Neural progenitor cell (in vitro differentiated cells): ENCODE data around the gene PALS1. TPM values are rescaled to one million over a fixed set of nuclear protein-coding genes. Genes with fewer than 3 reads are reported as not detected.
A peak's percentile ranks its signal among the peaks of the same experiment; 100 is the strongest.
"Not testable (repeated sequence)": the region's sequence is repeated elsewhere in the genome, so short reads cannot be mapped to it uniquely, and the experiment has no call there.

Experiments
- DNase-seq: peaks from one replicate; pipeline ENCODE4 v3.0.0-alpha.2; 2016; ENCODE audit warnings: low spot score
- H2AFZ ChIP-seq: fragments of 200-600 bp; sonication (generic); replicated peaks from 2 replicates; pipeline ENCODE4 v1.6.1; 2016; ENCODE audit warnings: antibody characterized with exemption
- H3F3A ChIP-seq: fragments of 200-600 bp; sonication (generic); 2 replicates; pipeline ENCODE4 v1.6.1; 2016; ENCODE audit warnings: antibody characterized with exemption, low read depth
- H3K27ac ChIP-seq: fragments of 200-600 bp; sonication (generic); 2 replicates; pipeline ENCODE4 v1.5.1; 2016; ENCODE audit warnings: mild to moderate bottlenecking
- H3K27me3 ChIP-seq: fragments of 200-600 bp; sonication (generic); 2 replicates; pipeline ENCODE4 v1.6.1; 2016; ENCODE audit warnings: mild to moderate bottlenecking, moderate library complexity
- H3K36me3 ChIP-seq: fragments of 200-600 bp; sonication (generic); 2 replicates; pipeline ENCODE4 v1.5.1; 2016
- H3K4me1 ChIP-seq: fragments of 200-600 bp; sonication (generic); 2 replicates; pipeline ENCODE4 v1.6.1; 2016; ENCODE audit warnings: mixed run types
- H3K4me2 ChIP-seq: fragments of 200-600 bp; sonication (generic); 2 replicates; pipeline ENCODE4 v1.6.1; 2016
- H3K4me3 ChIP-seq: fragments of 200-600 bp; sonication (generic); 2 replicates; pipeline ENCODE4 v1.5.1; 2016
- H3K79me2 ChIP-seq: fragments of 200-600 bp; sonication (generic); 2 replicates; pipeline ENCODE4 v1.6.1; 2016; ENCODE audit warnings: low read depth
- H3K9ac ChIP-seq: fragments of 200-600 bp; sonication (generic); 2 replicates; pipeline ENCODE4 v1.6.1; 2016
- H3K9me3 ChIP-seq: fragments of 200-600 bp; sonication (generic); 2 replicates; pipeline ENCODE4 v1.5.1; 2016; ENCODE audit warnings: low read depth
- H4K20me1 ChIP-seq: fragments of 200-600 bp; sonication (generic); 2 replicates; pipeline ENCODE4 v1.6.1; 2016; ENCODE audit warnings: low read depth
- H3K27ac Mint-ChIP-seq: 3 replicates; pipeline ENCODE4 v1.8.0; 2021; ENCODE audit warnings: mixed read lengths
- H3K27me3 Mint-ChIP-seq: 2 replicates; pipeline ENCODE4 v1.8.0; 2022; ENCODE audit warnings: low read depth, mild to moderate bottlenecking, inconsistent platforms, moderate library complexity, mixed read lengths; ENCODE audit not compliant: insufficient read depth
- H3K36me3 Mint-ChIP-seq: 3 replicates; pipeline ENCODE4 v1.8.0; 2021; ENCODE audit warnings: mixed read lengths
- H3K4me1 Mint-ChIP-seq: 3 replicates; pipeline ENCODE4 v1.8.0; 2021; ENCODE audit warnings: mixed read lengths
- H3K4me3 Mint-ChIP-seq: 3 replicates; pipeline ENCODE4 v1.8.0; 2021; ENCODE audit warnings: mild to moderate bottlenecking, moderate library complexity, mixed read lengths
- H3K9me3 Mint-ChIP-seq: 3 replicates; pipeline ENCODE4 v1.8.0; 2020; ENCODE audit warnings: mixed read lengths
- EZH2 ChIP-seq: fragments of 200-600 bp; sonication (generic); IDR thresholded peaks from 2 replicates; pipeline ENCODE4 v1.6.1; 2017; ENCODE audit warnings: antibody characterized with exemption, mild to moderate bottlenecking, moderate library complexity
- EZH2phosphoT487 ChIP-seq: fragments of 200-600 bp; sonication (generic); IDR thresholded peaks from 2 replicates; pipeline ENCODE4 v1.6.1; 2017; ENCODE audit warnings: antibody characterized with exemption
- total RNA-seq: library from RNA; depleted of rRNA; stranded (reverse); fragments of >200 nt; gene quantifications from 2 replicates; pipeline ENCODE4 v1.2.3, GENCODE V29; 2015; ENCODE audit warnings: low replicate concordance
- TF ChIP-seq, protein P1 (sequence below): fragments of 200-600 bp; sonication (generic); IDR thresholded peaks from 2 replicates; pipeline ENCODE4 v1.5.1; 2017; ENCODE audit warnings: antibody characterized with exemption, mild to moderate bottlenecking

PALS1 gene
- total RNA-seq, 1 donor from 2014 or later, result 47.0 TPM

DNA sequence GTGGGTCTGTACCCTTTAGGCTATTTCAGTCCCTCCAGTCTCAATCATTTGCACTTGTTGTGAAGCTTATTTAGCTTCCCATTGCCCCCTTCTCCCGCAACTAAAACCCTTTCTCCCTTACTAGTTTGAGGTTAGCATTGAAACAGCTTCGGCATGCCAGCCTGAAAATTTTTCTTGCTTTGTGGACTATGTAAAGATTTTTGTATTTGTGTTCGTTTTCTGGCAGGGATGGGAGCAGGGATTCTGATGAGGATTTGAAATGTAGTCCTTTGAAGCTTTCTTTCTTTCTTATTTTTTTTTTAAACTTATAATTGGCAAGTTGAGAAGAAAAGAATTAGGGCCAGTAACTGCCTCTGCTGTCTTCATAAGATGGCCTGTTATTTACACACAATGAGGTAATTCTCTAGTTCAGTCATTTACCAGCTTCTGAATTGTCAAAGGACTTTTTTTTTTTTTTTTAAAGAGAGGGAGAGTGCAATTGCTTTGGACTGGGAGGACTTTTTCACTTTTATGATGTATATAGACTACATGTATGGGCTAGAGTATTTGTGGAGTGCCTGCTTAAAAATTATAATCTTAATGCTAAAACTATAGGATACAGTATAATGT is 29.0 kb downstream of the PALS1 start:
- Mint-ChIP-seq H3K36me3 (peaks cover 25% of the 10 kb centered on the region), H3K4me1 (peaks cover 47% of the 10 kb centered on the region), H3K9me3 (peaks cover 7% of the 10 kb centered on the region), H3K27me3 (no peaks in the 10 kb centered on the region), H3K4me3 (peak overlapping the region; percentile 77), H3K27ac (peak overlapping the region; percentile 88)
- H3K9me3 ChIP-seq, result no peaks in the 10 kb centered on the region
- peaks cover 40% of the 10 kb centered on the region for H3K4me1 ChIP-seq
- TF ChIP-seq EZH2, result no peak
- TF ChIP-seq EZH2phosphoT487, result no peak
- TF ChIP-seq, protein P1, sequence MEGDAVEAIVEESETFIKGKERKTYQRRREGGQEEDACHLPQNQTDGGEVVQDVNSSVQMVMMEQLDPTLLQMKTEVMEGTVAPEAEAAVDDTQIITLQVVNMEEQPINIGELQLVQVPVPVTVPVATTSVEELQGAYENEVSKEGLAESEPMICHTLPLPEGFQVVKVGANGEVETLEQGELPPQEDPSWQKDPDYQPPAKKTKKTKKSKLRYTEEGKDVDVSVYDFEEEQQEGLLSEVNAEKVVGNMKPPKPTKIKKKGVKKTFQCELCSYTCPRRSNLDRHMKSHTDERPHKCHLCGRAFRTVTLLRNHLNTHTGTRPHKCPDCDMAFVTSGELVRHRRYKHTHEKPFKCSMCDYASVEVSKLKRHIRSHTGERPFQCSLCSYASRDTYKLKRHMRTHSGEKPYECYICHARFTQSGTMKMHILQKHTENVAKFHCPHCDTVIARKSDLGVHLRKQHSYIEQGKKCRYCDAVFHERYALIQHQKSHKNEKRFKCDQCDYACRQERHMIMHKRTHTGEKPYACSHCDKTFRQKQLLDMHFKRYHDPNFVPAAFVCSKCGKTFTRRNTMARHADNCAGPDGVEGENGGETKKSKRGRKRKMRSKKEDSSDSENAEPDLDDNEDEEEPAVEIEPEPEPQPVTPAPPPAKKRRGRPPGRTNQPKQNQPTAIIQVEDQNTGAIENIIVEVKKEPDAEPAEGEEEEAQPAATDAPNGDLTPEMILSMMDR, result no peak
- H2AFZ ChIP-seq, result no peak overlapping the region
- peak overlapping the region; percentile 98 for H3K27ac ChIP-seq
- H4K20me1 ChIP-seq, result peaks cover 16% of the 10 kb centered on the region
- no peaks in the 10 kb centered on the region for H3K27me3 ChIP-seq
- H3K4me3 ChIP-seq, result peak overlapping the region; percentile 30
- peaks cover 34% of the 10 kb centered on the region for H3F3A ChIP-seq
- peak; percentile 24 for DNase-seq
- H3K36me3 ChIP-seq, result no peaks in the 10 kb centered on the region
- H3K4me2 ChIP-seq, result peak overlapping the region; percentile 84
- H3K79me2 ChIP-seq, result peaks cover 71% of the 10 kb centered on the region
- H3K9ac ChIP-seq, result peak overlapping the region; percentile 1

DNA sequence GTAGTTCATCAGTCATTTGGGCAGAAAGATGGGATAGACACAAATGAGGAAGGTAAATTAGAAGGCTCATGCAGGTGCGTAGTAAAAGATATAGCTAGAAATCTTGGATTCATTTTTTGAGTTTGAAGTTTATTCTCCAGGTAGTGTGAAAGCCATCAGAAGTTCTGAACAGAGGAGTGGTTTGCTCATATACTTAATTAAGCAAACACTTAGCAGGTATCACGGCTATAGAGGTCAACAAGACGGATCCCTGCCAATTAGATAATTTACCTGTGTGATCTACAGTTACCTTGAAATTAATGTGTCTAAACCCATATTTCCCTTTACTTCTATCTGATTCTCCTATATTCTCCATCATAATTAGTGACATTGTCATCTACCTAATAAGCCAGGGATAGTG is 29.7 kb downstream of the PALS1 start:
- Histone ChIP-seq H3K4me1 (peaks cover 40% of the 10 kb centered on the region), H3K9me3 (no peaks in the 10 kb centered on the region), H3K9ac (peak overlapping the region; percentile 1), H2AFZ (no peak overlapping the region), H3F3A (peaks cover 34% of the 10 kb centered on the region), H3K4me3 (peak overlapping the region; percentile 30), H3K79me2 (peaks cover 72% of the 10 kb centered on the region), H3K27ac (peak overlapping the region; percentile 98), H3K36me3 (no peaks in the 10 kb centered on the region), H3K27me3 (no peaks in the 10 kb centered on the region), H3K4me2 (peak overlapping the region; percentile 84), H4K20me1 (peaks cover 16% of the 10 kb centered on the region)
- TF ChIP-seq, protein P1, result no peak
- no peak for TF ChIP-seq EZH2
- TF ChIP-seq EZH2phosphoT487, result no peak
- no peak overlapping the region for H3K4me3 Mint-ChIP-seq
- peaks cover 47% of the 10 kb centered on the region for H3K4me1 Mint-ChIP-seq
- peak overlapping the region; percentile 88 for H3K27ac Mint-ChIP-seq
- peaks cover 28% of the 10 kb centered on the region for H3K36me3 Mint-ChIP-seq
- no peaks in the 10 kb centered on the region for H3K27me3 Mint-ChIP-seq
- peaks cover 13% of the 10 kb centered on the region for H3K9me3 Mint-ChIP-seq
- no peak for DNase-seq

DNA sequence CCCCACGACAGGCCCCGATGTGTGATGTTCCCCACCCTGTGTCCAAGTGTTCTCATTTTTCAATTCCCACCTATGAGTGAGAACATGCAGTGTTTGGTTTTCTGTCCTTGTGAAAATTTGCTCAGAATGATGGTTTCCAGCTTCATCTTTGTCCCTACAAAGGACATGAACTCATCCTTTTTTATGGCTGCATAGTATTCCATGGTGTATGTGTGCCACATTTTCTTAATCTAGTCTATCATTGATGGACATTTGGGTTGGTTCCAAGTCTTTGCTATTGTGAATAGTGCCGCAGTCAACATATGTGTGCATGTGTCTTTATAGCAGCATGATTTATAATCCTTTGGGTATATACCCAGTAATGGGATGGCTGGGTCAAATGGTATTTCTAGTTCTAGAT is 32.0 kb downstream of the PALS1 start:
- Mint-ChIP-seq H3K4me1 (peaks cover 42% of the 10 kb centered on the region), H3K9me3 (peaks cover 13% of the 10 kb centered on the region), H3K36me3 (peaks cover 34% of the 10 kb centered on the region)
- Histone ChIP-seq H3K79me2 (peaks cover 75% of the 10 kb centered on the region), H3K4me1 (peaks cover 32% of the 10 kb centered on the region), H3F3A (peaks cover 29% of the 10 kb centered on the region)
- not testable (repeated sequence) for DNase-seq, H3K4me3 ChIP-seq, H3K4me2 ChIP-seq, H3K4me3 Mint-ChIP-seq, H3K36me3 ChIP-seq, H3K9ac ChIP-seq, H3K9me3 ChIP-seq, H4K20me1 ChIP-seq, H3K27me3 Mint-ChIP-seq, H3K27ac Mint-ChIP-seq, H3K27me3 ChIP-seq, H3K27ac ChIP-seq, H2AFZ ChIP-seq

DNA sequence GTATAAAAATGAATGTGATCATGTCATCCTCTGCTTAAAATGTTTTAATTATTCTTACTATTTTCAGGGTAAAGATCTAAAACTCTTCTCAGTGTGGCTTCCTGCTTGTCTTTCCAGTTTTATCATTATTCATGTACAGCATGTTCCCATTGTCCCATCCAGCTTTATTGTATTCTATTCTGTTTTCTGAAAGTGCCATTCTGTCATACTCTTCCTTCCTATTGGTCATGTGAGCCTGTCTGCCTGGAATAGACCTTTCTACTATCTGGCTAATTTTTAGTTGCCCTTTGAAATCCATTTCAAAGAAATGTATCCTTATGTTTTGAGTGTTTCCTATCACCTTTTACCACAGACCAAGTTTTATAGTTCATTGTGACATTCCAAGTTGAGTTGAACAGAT is 34.9 kb downstream of the PALS1 start:
- H3K4me1 Mint-ChIP-seq, result peaks cover 14% of the 10 kb centered on the region
- Histone ChIP-seq H3K9ac (no peak overlapping the region), H3K27me3 (no peaks in the 10 kb centered on the region), H3K4me2 (no peak overlapping the region), H3K79me2 (peaks cover 65% of the 10 kb centered on the region), H3K36me3 (no peaks in the 10 kb centered on the region), H4K20me1 (no peaks in the 10 kb centered on the region), H3K4me1 (peaks cover 6% of the 10 kb centered on the region), H3K9me3 (no peaks in the 10 kb centered on the region), H2AFZ (no peak overlapping the region), H3K4me3 (no peak overlapping the region), H3K27ac (no peak overlapping the region), H3F3A (peaks cover 2% of the 10 kb centered on the region)
- peaks cover 39% of the 10 kb centered on the region for H3K36me3 Mint-ChIP-seq
- H3K27me3 Mint-ChIP-seq, result no peaks in the 10 kb centered on the region
- H3K4me3 Mint-ChIP-seq, result no peak overlapping the region
- DNase-seq, result no peak
- TF ChIP-seq EZH2 (no peak), EZH2phosphoT487 (no peak)
- TF ChIP-seq, protein P1, result no peak
- no peak overlapping the region for H3K27ac Mint-ChIP-seq
- H3K9me3 Mint-ChIP-seq, result peaks cover 13% of the 10 kb centered on the region
